ENCODE data around the gene CCDC141.
"Not testable (repeated sequence)": the region's sequence is repeated elsewhere in the genome, so short reads cannot be mapped to it uniquely, and the experiment has no call there.

GRCh38 chr2:178992719-178993118 is 57.2 kb downstream of the CCDC141 start:
- TF ChIP-seq TOX (CRISPR knock-in tag; IDR thresholded peaks at IDR 0.05; ENCODE audit: borderline replicate concordance); ISL1 (CRISPR knock-in tag; IDR thresholded peaks at IDR 0.05); SNAI2 (CRISPR knock-in tag; IDR thresholded peaks at IDR 0.05); ZFP30 (CRISPR knock-in tag; IDR thresholded peaks at IDR 0.05); RARB (CRISPR knock-in tag; IDR thresholded peaks at IDR 0.05); CSDC2 (CRISPR knock-in tag; IDR thresholded peaks at IDR 0.05); TSHZ2 (CRISPR knock-in tag; IDR thresholded peaks at IDR 0.05); PATZ1 (CRISPR knock-in tag; IDR thresholded peaks at IDR 0.05; ENCODE audit: borderline replicate concordance); BACH2 (CRISPR knock-in tag; IDR thresholded peaks at IDR 0.05; ENCODE audit: borderline replicate concordance); ZNF565 (CRISPR knock-in tag; conservative IDR thresholded peaks at IDR 0.05; ENCODE audit: low read depth); POU6F1 (CRISPR knock-in tag; IDR thresholded peaks at IDR 0.05; ENCODE audit: borderline replicate concordance, low read depth); CREB5 (CRISPR knock-in tag; IDR thresholded peaks at IDR 0.05; ENCODE audit: low read depth); ARNTL (CRISPR knock-in tag; IDR thresholded peaks at IDR 0.05; ENCODE audit: borderline replicate concordance, low read depth): not testable (repeated sequence)
